ENCODE measurements around the gene CYP4Z1. TPM values are rescaled to one million over a fixed set of nuclear protein-coding genes. Genes with fewer than 3 reads are reported as not detected.

Gene CYP4Z1
- total RNA-seq: 0.22 TPM
- 0.19 TPM for polyA plus RNA-seq (ENCODE audit: insufficient read depth, low read depth, low replicate concordance)
- long read RNA-seq, donor 1, partial matches to known transcripts: 0 of 7 reads
- long read RNA-seq, donor 1, other reads (novel, unspliced or antisense): 7 of 7 reads
- long read RNA-seq, donor 2, partial matches to known transcripts: 59 of 59 reads
- long read RNA-seq, donor 2, other reads (novel, unspliced or antisense): 0 of 59 reads
- long read RNA-seq, donor 3, partial matches to known transcripts: 162 of 167 reads
- long read RNA-seq, donor 3, other reads (novel, unspliced or antisense): 5 of 167 reads
- long read RNA-seq, donor 4: 0 reads
- long read RNA-seq, donor 5: 0 reads
- long read RNA-seq, donor 6, partial matches to known transcripts: 74 of 74 reads
- long read RNA-seq, donor 6, other reads (novel, unspliced or antisense): 0 of 74 reads
- long read RNA-seq, donor 7: 0 reads
- long read RNA-seq, donor 8: 0 reads
- long read RNA-seq, donor 9, partial matches to known transcripts: 31 of 31 reads
- long read RNA-seq, donor 9, other reads (novel, unspliced or antisense): 0 of 31 reads
- long read RNA-seq, donor 10: 0 reads

- FAIRE-seq (no peak), DNase-seq (no peak)
- intact Hi-C loops (cut with DNase I): no loop called here
- Histone ChIP-seq H3K36me3 (ENCODE audit: control insufficient read depth in 2 of 3, insufficient read depth in 3 of 3, low read length in 3 of 3) (no peaks in the 10 kb centered on the region), H3K4me1 (ENCODE audit: control insufficient read depth in 2 of 3, insufficient read depth in 2 of 3, low read depth in 1 of 3, low read length in 3 of 3) (no peaks in the 10 kb centered on the region), H3K9me3 (ENCODE audit: control insufficient read depth in 2 of 3, insufficient read depth in 1 of 3, low read length in 3 of 3) (no peaks in the 10 kb centered on the region), H3K27me3 (ENCODE audit: control insufficient read depth, insufficient read depth, low read length) (no peaks in the 10 kb centered on the region), H3K9ac (ENCODE audit: low read length in 3 of 3) (no peak within 1 kb of the TSS), H3K27ac (ENCODE audit: low read depth in 2 of 2, low read length in 2 of 2) (no peak within 1 kb of the TSS), H3K4me3 (ENCODE audit: low read length in 3 of 3) (no peak within 1 kb of the TSS)
- TF ChIP-seq CTCF (IDR thresholded peaks at IDR 0.05; ENCODE audit: borderline replicate concordance, extremely low read depth, insufficient read depth): no peak
Measured at GRCh38 chr1:47067097-47067594, at the start of gene CYP4Z1. Gene CYP4Z1, plus strand, starts transcription at chr1:47067231. Its CDS starts 260 bp downstream, at chr1:47067491.

GRCh38 chr1:47021070-47021469 lies 46.0 kb upstream of the CYP4Z1 start:
- Histone ChIP-seq H3K9me3 (ENCODE audit: control insufficient read depth in 2 of 3, insufficient read depth in 1 of 3, low read length in 3 of 3) (no peaks in the 10 kb centered on the region), H3K27me3 (ENCODE audit: control insufficient read depth, insufficient read depth, low read length) (no peaks in the 10 kb centered on the region), H3K27ac (ENCODE audit: low read depth in 2 of 2, low read length in 2 of 2) (no peak overlapping the region), H3K9ac (ENCODE audit: low read length in 3 of 3) (no peak overlapping the region), H3K4me1 (ENCODE audit: control insufficient read depth in 2 of 3, insufficient read depth in 2 of 3, low read depth in 1 of 3, low read length in 3 of 3) (peaks cover 0 to 4% (median 4%) of the 10 kb centered on the region in 3 donors), H3K36me3 (ENCODE audit: control insufficient read depth in 2 of 3, insufficient read depth in 3 of 3, low read length in 3 of 3) (no peaks in the 10 kb centered on the region), H3K4me3 (ENCODE audit: low read length in 3 of 3) (no peak overlapping the region)
- intact Hi-C loops (cut with DNase I): no loop called here
- peak in 1 of 5 donors; percentile 24 for DNase-seq
- no peak for TF ChIP-seq CTCF (IDR thresholded peaks at IDR 0.05; ENCODE audit: borderline replicate concordance, extremely low read depth, insufficient read depth)
- no peak for FAIRE-seq

GRCh38 chr1:47023268-47024140 lies 43.5 kb upstream of the CYP4Z1 start, which contains the start of gene CYP4X1:
Gene CYP4X1, plus strand, starts transcription at chr1:47023669. Its CDS starts 149 bp downstream, at chr1:47023818.
- H3K9me3 ChIP-seq (ENCODE audit: control insufficient read depth in 2 of 3, insufficient read depth in 1 of 3, low read length in 3 of 3): no peaks in the 10 kb centered on the region
- H3K9ac ChIP-seq (ENCODE audit: low read length in 3 of 3): no peak within 1 kb of the TSS
- H3K4me1 ChIP-seq (ENCODE audit: control insufficient read depth in 2 of 3, insufficient read depth in 2 of 3, low read depth in 1 of 3, low read length in 3 of 3): peaks cover 0 to 4% (median 4%) of the 10 kb centered on the region in 3 donors
- no peaks in the 10 kb centered on the region for H3K36me3 ChIP-seq (ENCODE audit: control insufficient read depth in 2 of 3, insufficient read depth in 3 of 3, low read length in 3 of 3)
- intact Hi-C loops (cut with DNase I): no loop called here
- peak; percentile 34 to 88 (median 58) for DNase-seq
- no peak for TF ChIP-seq CTCF (IDR thresholded peaks at IDR 0.05; ENCODE audit: borderline replicate concordance, extremely low read depth, insufficient read depth)
- no peak for FAIRE-seq
- H3K27ac ChIP-seq (ENCODE audit: low read depth in 2 of 2, low read length in 2 of 2): peak within 1 kb of the TSS in 1 of 2 donors; percentile 72
- no peaks in the 10 kb centered on the region for H3K27me3 ChIP-seq (ENCODE audit: control insufficient read depth, insufficient read depth, low read length)
- H3K4me3 ChIP-seq (ENCODE audit: low read length in 3 of 3): peak within 1 kb of the TSS; percentile 14 to 42 (median 34)

Data from kidney (tissue), 22 donors.